H1 (cell line): ENCODE results near the gene BMERB1. TPM values are rescaled to one million over a fixed set of nuclear protein-coding genes. Genes with fewer than 3 reads are reported as not detected.

Source experiments
- CREB1 ChIP-seq: IDR thresholded peaks from 2 replicates; pipeline ENCODE4 v1.6.1; 2012; ENCODE audit warnings: inconsistent platforms
- YY1 ChIP-seq: IDR thresholded peaks from 2 replicates; pipeline ENCODE4 v1.6.1; 2011; ENCODE audit warnings: low read depth, mild to moderate bottlenecking, low read length
- polyA plus RNA-seq, 7 experiments: library from polyadenylated mRNA; depleted of rRNA in 3 of 7; stranded (reverse) in 5 of 7; unstranded in 2 of 7; fragments of >200 nt in 5 of 7; fragments of 200-250 nt in 2 of 7; gene quantifications; 1 replicate in 5 of 7; 2 replicates in 1 of 7; 4 replicates in 1 of 7; pipeline versions ENCODE4 v1.2.1 to v1.2.3, GENCODE V29; 2011 to 2013; ENCODE audit warnings: missing spikeins in 2 of 7, mixed read lengths in 2 of 7
- total RNA-seq: library from RNA; stranded (reverse); fragmentation: NEBNext Ultra II Directional; extraction: Animal tissue kit (Norgen Biotek cat#: 25700); gene quantifications from 2 replicates; pipeline ENCODE4 v1.2.1, GENCODE V29; 2021

Gene BMERB1
- total and polyA plus RNA-seq, 2 of the 8 experiments (the other 6 are each of a cell fraction or from before 2014, with no cell fraction given), result 23.5 to 27.1 TPM

DNA sequence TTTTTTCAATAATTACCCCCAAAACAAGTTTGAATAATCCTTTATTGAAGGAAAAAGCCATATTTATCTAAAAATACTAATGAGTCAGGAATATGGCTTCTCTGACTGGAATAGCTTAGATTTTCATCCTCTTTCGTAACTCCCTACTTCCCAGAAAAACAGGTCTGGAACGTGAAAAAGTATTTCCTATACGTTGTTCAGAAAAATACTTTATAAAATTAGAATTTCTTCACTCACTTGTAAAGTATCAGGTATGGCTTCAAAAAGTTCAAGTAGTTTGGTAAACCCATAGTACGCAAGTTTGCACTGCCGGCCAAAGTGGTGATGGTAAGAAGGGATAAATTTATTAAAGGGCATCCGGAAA, 174.9 kb downstream of the BMERB1 start (continued):
- TF ChIP-seq YY1 (no peak), CREB1 (no peak)
- TF ChIP-seq, all 59 proteins: peak for 0
